Panc1 (cell line): Measurements from ENCODE around the gene KNCN. TPM values are rescaled to one million over a fixed set of nuclear protein-coding genes. Genes with fewer than 3 reads are reported as not detected.

Source experiments
- ATAC-seq: fragments of 200-7000 bp; cut with Tn5 transposase; 2 replicates; pipeline ENCODE4 v1.9.1; 2020; ENCODE audit warnings: mild to moderate bottlenecking, moderate library complexity
- BruUV-seq: library from RNA; stranded (reverse); fragments of 400-500 nt; replicated peaks from 2 replicates; lab custom pipeline; 2021; lab: Mats Ljungman, UMichigan
- CTCF ChIA-PET: fragments of 300-600 bp; sonication (Branson Sonifier 250); formaldehyde crosslinking; loops from one replicate; lab custom pipeline; 2022; ENCODE audit warnings: antibody characterized with exemption; lab: Charles Lee
- POLR2A ChIA-PET: fragments of 300-600 bp; sonication (Branson Sonifier 250); formaldehyde crosslinking; loops from one replicate; lab custom pipeline; 2022; ENCODE audit warnings: antibody characterized with exemption; lab: Charles Lee
- DNase-seq: peaks from one replicate; pipeline ENCODE4 v3.0.0-alpha.2; 2010; ENCODE audit warnings: low read depth, low spot score
- H3K27ac ChIP-seq: 2 replicates; pipeline ENCODE4 v1.5.1; 2011; ENCODE audit warnings: mild to moderate bottlenecking, low read length, inconsistent platforms
- H3K27me3 ChIP-seq: fragments of 200-500 bp; sonication (Bioruptor generic); 2 replicates; pipeline ENCODE4 v1.6.0; 2014; ENCODE audit warnings: low read length, inconsistent platforms; ENCODE audit not compliant: control insufficient read depth, insufficient read depth
- H3K36me3 ChIP-seq: fragments of 200-500 bp; sonication (Bioruptor generic); 2 replicates; pipeline ENCODE4 v1.5.1; 2014; ENCODE audit warnings: inconsistent platforms, mild to moderate bottlenecking, low read length, moderate library complexity; ENCODE audit not compliant: control insufficient read depth, insufficient read depth
- H3K4me1 ChIP-seq: 2 replicates; pipeline ENCODE4 v1.5.1; 2011; ENCODE audit warnings: inconsistent platforms, mild to moderate bottlenecking, low read length, moderate library complexity; ENCODE audit not compliant: control insufficient read depth, insufficient read depth
- H3K4me3 ChIP-seq, 2 experiments: 2 replicates each; pipeline ENCODE4 v1.5.1; 2011 to 2012; ENCODE audit warnings: low read depth in 2 of 2, low read length in 2 of 2, mild to moderate bottlenecking in 2 of 2, inconsistent platforms in 1 of 2, moderate library complexity in 1 of 2
- H3K9me3 ChIP-seq: fragments of 200-500 bp; sonication (Bioruptor generic); 2 replicates; pipeline ENCODE4 v1.5.1; 2014; ENCODE audit warnings: low read depth, mild to moderate bottlenecking, inconsistent platforms, low read length, moderate library complexity; ENCODE audit not compliant: control insufficient read depth, insufficient read depth
- POLR2AphosphoS5 ChIP-seq: IDR thresholded peaks from 2 replicates; pipeline ENCODE4 v1.6.1; 2012; ENCODE audit warnings: mild to moderate bottlenecking, low read depth, low read length, moderate library complexity
- SIN3A ChIP-seq: IDR thresholded peaks from 2 replicates; pipeline ENCODE4 v1.6.1; 2012; ENCODE audit warnings: low read depth, mild to moderate bottlenecking, low read length, moderate library complexity, borderline replicate concordance; ENCODE audit not compliant: insufficient read depth
- TCF7L2 ChIP-seq: IDR thresholded peaks from 2 replicates; pipeline ENCODE4 v1.6.1; 2011; ENCODE audit warnings: mild to moderate bottlenecking, low read depth, low read length, inconsistent platforms
- in situ Hi-C: cut with HindIII; loops from 2 replicates; pipeline ENCODE4 v1.10.0; 2016; ENCODE audit warnings: low sequenced_read_pairs, low pct_unique_long_range_greater_than_20kb
- intact Hi-C: fragments of 100-400 bp; cut with micrococcal nuclease; formaldehyde crosslinking; loops from one replicate; pipeline ENCODE4 v1.10.0; 2022; ENCODE audit not compliant: unreplicated experiment
- total RNA-seq: library from RNA; stranded (reverse); gene quantifications from one replicate; pipeline ENCODE4 v1.2.1, GENCODE V29; 2021; ENCODE audit not compliant: unreplicated experiment
- TF ChIP-seq, protein P1 (sequence below): fragments of 450-650 bp; IDR thresholded peaks from 2 replicates; pipeline ENCODE4 v1.5.1; 2017; ENCODE audit warnings: mild to moderate bottlenecking
- TF ChIP-seq, protein P2 (sequence below), 2 experiments: IDR thresholded peaks; 2 replicates each; pipeline ENCODE4 v1.6.1; 2011 to 2012; ENCODE audit warnings: low read depth in 2 of 2, control low read depth in 1 of 2, low read length in 1 of 2, mild to moderate bottlenecking in 1 of 2, moderate library complexity in 1 of 2; ENCODE audit not compliant: insufficient read depth in 1 of 2

The KNCN gene
- total RNA-seq, 1 experiment from 2014 or later: not detected

DNA sequence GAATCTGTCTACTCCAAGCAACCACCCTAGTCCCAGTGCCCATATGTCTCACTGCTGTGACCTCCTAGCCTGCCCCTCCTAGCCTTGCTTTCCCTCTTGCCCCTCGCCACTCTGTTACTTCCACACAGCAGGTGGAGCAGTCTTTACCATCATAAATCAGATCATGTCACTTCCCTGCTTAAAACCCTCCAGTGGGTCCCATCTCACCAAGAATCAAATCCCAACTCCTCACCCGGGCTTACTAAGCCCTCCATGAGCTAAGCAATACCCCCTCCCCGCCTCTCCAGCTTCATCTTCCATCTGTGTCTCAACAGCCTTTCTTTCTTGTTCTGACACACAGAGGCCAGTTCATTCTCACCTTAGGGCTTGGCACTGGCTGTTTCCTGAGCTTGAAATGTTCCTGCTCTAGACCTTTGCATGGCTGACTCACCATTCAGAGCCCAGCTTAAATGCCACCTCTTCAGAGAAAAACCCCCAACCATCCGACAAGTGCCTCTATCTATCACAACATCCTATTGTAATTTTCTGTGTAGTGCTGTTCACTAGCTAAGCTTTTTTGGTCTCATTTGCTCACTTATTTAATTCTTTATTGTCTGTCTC lies 22.3 kb downstream of the KNCN start:
- H3K36me3 ChIP-seq: no peaks in the 10 kb centered on the region
- ATAC-seq: no peak
- no peak overlapping the region for H3K27ac ChIP-seq
- DNase-seq: no peak
- POLR2A ChIA-PET: interaction anchor here (0.6 kb wide), 1 partner anchor 11 kb away, joined by 3 read pairs; no protein-coding TSS in a partner anchor
- in situ Hi-C loops (no loop called here), intact Hi-C loops (no loop called here)
- TF ChIP-seq, protein P1, sequence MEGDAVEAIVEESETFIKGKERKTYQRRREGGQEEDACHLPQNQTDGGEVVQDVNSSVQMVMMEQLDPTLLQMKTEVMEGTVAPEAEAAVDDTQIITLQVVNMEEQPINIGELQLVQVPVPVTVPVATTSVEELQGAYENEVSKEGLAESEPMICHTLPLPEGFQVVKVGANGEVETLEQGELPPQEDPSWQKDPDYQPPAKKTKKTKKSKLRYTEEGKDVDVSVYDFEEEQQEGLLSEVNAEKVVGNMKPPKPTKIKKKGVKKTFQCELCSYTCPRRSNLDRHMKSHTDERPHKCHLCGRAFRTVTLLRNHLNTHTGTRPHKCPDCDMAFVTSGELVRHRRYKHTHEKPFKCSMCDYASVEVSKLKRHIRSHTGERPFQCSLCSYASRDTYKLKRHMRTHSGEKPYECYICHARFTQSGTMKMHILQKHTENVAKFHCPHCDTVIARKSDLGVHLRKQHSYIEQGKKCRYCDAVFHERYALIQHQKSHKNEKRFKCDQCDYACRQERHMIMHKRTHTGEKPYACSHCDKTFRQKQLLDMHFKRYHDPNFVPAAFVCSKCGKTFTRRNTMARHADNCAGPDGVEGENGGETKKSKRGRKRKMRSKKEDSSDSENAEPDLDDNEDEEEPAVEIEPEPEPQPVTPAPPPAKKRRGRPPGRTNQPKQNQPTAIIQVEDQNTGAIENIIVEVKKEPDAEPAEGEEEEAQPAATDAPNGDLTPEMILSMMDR: no peak
- no peak for TF ChIP-seq TCF7L2
- TF ChIP-seq, protein P2, sequence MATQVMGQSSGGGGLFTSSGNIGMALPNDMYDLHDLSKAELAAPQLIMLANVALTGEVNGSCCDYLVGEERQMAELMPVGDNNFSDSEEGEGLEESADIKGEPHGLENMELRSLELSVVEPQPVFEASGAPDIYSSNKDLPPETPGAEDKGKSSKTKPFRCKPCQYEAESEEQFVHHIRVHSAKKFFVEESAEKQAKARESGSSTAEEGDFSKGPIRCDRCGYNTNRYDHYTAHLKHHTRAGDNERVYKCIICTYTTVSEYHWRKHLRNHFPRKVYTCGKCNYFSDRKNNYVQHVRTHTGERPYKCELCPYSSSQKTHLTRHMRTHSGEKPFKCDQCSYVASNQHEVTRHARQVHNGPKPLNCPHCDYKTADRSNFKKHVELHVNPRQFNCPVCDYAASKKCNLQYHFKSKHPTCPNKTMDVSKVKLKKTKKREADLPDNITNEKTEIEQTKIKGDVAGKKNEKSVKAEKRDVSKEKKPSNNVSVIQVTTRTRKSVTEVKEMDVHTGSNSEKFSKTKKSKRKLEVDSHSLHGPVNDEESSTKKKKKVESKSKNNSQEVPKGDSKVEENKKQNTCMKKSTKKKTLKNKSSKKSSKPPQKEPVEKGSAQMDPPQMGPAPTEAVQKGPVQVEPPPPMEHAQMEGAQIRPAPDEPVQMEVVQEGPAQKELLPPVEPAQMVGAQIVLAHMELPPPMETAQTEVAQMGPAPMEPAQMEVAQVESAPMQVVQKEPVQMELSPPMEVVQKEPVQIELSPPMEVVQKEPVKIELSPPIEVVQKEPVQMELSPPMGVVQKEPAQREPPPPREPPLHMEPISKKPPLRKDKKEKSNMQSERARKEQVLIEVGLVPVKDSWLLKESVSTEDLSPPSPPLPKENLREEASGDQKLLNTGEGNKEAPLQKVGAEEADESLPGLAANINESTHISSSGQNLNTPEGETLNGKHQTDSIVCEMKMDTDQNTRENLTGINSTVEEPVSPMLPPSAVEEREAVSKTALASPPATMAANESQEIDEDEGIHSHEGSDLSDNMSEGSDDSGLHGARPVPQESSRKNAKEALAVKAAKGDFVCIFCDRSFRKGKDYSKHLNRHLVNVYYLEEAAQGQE (IDR thresholded peaks at IDR 0.05; ENCODE audit: insufficient read depth in 1 of 2, low read depth in 2 of 2, low read length in 1 of 2): no peak
- no peak for TF ChIP-seq POLR2AphosphoS5
- TF ChIP-seq SIN3A: no peak
- 0 out of 2 replicates have a peak, but pooled peaks cover 2% of the 10 kb centered on the region for H3K4me1 ChIP-seq
- no TSS peak for BruUV-seq
- H3K4me3 ChIP-seq: no peak overlapping the region
- CTCF ChIA-PET: interaction anchor here (0.9 to 5.0 kb wide), 4 partner anchors 16 to 82 kb away, joined by 6 to 34 read pairs (median 8); no protein-coding TSS in a partner anchor
- peaks cover 3% of the 10 kb centered on the region for H3K27me3 ChIP-seq
- H3K9me3 ChIP-seq: no peaks in the 10 kb centered on the region

DNA sequence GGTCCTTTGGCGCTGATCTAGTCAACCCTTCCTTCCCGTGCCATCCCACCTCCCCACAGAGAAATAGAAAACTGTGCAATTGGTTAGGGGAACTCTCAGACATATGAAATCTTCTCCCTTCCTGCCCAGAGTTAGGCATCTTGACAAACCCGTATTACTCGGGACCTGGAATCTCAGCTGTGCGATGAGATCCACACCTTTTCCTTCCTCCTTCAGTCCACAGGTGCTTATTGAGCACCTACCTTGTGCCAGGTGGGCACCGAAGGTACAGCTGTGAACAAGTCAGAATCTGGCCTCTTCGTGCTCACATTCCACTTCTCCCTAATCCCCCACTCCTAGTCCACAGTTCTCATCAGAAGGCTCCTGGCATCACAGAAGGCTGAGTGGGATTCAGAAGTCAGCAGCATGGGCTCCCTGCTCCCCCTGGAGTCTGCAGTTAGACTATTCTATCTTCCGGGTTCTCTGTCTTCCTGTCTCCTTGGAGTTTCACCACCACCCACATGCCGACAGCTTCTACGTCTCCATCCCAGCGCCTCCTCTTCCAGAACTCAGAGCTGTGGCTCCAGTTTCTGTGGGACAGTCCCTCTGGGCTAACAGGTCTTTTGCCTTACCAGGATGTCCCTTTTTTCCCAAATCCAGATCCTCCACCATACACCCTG lies 23.0 kb downstream of the KNCN start:
- peak; percentile 53 for ATAC-seq
- no peaks in the 10 kb centered on the region for H3K27me3 ChIP-seq
- no peak overlapping the region for H3K27ac ChIP-seq
- intact Hi-C loops (loop anchor here (1.0 kb wide), 3 partner anchors 51 to 122 kb away; no protein-coding TSS in a partner anchor), in situ Hi-C loops (no loop called here)
- no peaks in the 10 kb centered on the region for H3K9me3 ChIP-seq
- no peaks in the 10 kb centered on the region for H3K36me3 ChIP-seq
- no peak overlapping the region for H3K4me3 ChIP-seq
- CTCF ChIA-PET: interaction anchor here (0.9 to 5.0 kb wide), 5 partner anchors 15 to 81 kb away, joined by 4 to 34 read pairs (median 6); no protein-coding TSS in a partner anchor
- no peak for DNase-seq
- POLR2A ChIA-PET: no interaction called here
- no TSS peak for BruUV-seq
- H3K4me1 ChIP-seq: 0 out of 2 replicates have a peak, but pooled peaks cover 2% of the 10 kb centered on the region
- no peak for TF ChIP-seq POLR2AphosphoS5
- TF ChIP-seq, protein P1: peak; percentile 69
